MG63 (cell line): ENCODE results near the gene ST3GAL6. TPM values are rescaled to one million over a fixed set of nuclear protein-coding genes. Genes with fewer than 3 reads are reported as not detected.

Experiments used
- DNase-seq: peaks from one replicate; pipeline ENCODE4 v3.0.0-alpha.2; 2020
- H3K27me3 ChIP-seq: fragments of 250-450 bp; sonication (Bioruptor Pico); 2 replicates; pipeline ENCODE4 v1.5.1; 2020; ENCODE audit warnings: mild to moderate bottlenecking, moderate library complexity
- H3K36me3 ChIP-seq: fragments of 250-450 bp; sonication (Bioruptor Pico); 2 replicates; pipeline ENCODE4 v1.5.1; 2020; ENCODE audit warnings: mild to moderate bottlenecking, moderate library complexity
- H3K4me3 ChIP-seq: fragments of 250-450 bp; sonication (Bioruptor Pico); 2 replicates; pipeline ENCODE4 v1.5.1; 2020; ENCODE audit warnings: mild to moderate bottlenecking, moderate library complexity
- H3K9me3 ChIP-seq: fragments of 250-450 bp; sonication (Bioruptor Pico); 2 replicates; pipeline ENCODE4 v1.5.1; 2020; ENCODE audit warnings: mild to moderate bottlenecking, moderate library complexity
- total RNA-seq: library from RNA; depleted of rRNA; stranded (reverse); fragments of >200 nt; shearing (Covaris generic); gene quantifications from 2 replicates; pipeline ENCODE4 v1.2.3, GENCODE V29; 2014; ENCODE audit warnings: low replicate concordance; rRNA removed

Gene ST3GAL6
- total RNA-seq, 1 experiment from 2014 or later: 1.4 TPM

DNA sequence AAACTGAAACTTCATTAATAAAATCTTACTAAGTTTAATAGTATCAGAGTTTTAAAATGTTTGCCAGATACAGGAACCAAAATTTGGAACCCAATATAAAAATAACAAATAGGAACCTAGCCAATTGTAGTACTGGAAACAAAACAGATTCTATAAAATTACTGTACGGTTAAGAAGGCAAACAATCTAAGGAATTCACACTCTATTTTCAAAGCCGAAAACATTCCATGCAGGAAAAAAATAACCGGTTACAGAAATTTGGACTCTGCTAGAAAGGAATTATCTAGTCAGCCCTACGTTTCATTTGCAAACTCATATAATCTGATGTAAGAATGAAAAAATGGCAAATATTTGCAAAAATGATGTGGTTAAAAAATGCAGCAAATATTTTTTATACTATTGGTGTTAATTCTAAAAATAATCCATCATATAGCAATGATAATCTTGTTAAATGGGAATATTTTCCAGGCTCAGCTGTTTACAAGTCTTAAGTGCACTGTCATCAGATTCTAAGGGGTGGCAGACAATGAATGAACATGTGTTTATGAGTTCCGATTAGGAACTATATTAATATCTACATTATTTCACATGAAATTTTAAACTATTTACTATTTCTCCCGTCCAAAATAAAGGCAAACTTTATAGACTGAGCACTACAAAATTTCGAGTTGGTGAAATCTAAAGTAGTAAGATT is 80.3 kb downstream of the ST3GAL6 start:
- Histone ChIP-seq H3K4me3 (no peak overlapping the region), H3K9me3 (no peaks in the 10 kb centered on the region), H3K36me3 (peaks cover 18% of the 10 kb centered on the region), H3K27me3 (no peaks in the 10 kb centered on the region)
- DNase-seq: no peak

Other genes with a start within 250 kb of the ST3GAL6 start
- 53.0 and 105 TPM in 2 replicates for gene CLDND1, start 240.4 kb upstream of the ST3GAL6 start, total RNA-seq
- not detected in 2 replicates for gene GPR15, start 231.4 kb upstream of the ST3GAL6 start, total RNA-seq
- 43.7 and 45.1 TPM in 2 replicates for gene CPOX, start 169.7 kb upstream of the ST3GAL6 start, total RNA-seq
- gene DCBLD2, start 138.4 kb downstream of the ST3GAL6 start, total RNA-seq: 18.6 and 19.3 TPM in 2 replicates